OCI-LY7 (cell line): ENCODE measurements around the gene USP34. TPM values are rescaled to one million over a fixed set of nuclear protein-coding genes. Genes with fewer than 3 reads are reported as not detected.
A peak's percentile ranks its signal among the peaks of the same experiment; 100 is the strongest.

Experiments
- BruUV-seq: library from RNA; stranded (reverse); fragments of 400-500 nt; replicated peaks from 2 replicates; lab custom pipeline; 2021; lab: Mats Ljungman, UMichigan
- CTCF ChIA-PET: fragments of 300-600 bp; sonication (Branson Sonifier 250); formaldehyde crosslinking; loops from one replicate; lab custom pipeline; 2022; ENCODE audit warnings: antibody characterized with exemption; ENCODE audit not compliant: unreplicated experiment; lab: Charles Lee
- POLR2A ChIA-PET: fragments of 300-600 bp; sonication (Branson Sonifier 250); formaldehyde crosslinking; loops from one replicate; lab custom pipeline; 2022; ENCODE audit warnings: antibody characterized with exemption; lab: Charles Lee
- DNase-seq: peaks from one replicate; pipeline ENCODE4 v3.0.0-alpha.2; 2015; ENCODE audit warnings: low spot score
- H2AFZ ChIP-seq: fragments of 200-600 bp; sonication (generic), shearing (Covaris generic); 2 replicates; pipeline ENCODE4 v1.6.1; 2014; ENCODE audit warnings: mild to moderate bottlenecking, antibody characterized with exemption, low read length, moderate library complexity
- H3K27ac ChIP-seq: fragments of 200-600 bp; sonication (generic); 2 replicates; pipeline ENCODE4 v1.5.1; 2014; ENCODE audit warnings: mixed run types, low read depth, mild to moderate bottlenecking, moderate library complexity, low read length, inconsistent platforms; ENCODE audit not compliant: poor library complexity, severe bottlenecking
- H3K36me3 ChIP-seq: fragments of 200-600 bp; sonication (generic); 2 replicates; pipeline ENCODE4 v1.6.1; 2014; ENCODE audit warnings: mild to moderate bottlenecking, antibody characterized with exemption, low read length, moderate library complexity, mixed read lengths; ENCODE audit not compliant: insufficient read depth
- H3K4me1 ChIP-seq: fragments of 200-600 bp; sonication (generic); 2 replicates; pipeline ENCODE4 v1.5.1; 2014; ENCODE audit warnings: mild to moderate bottlenecking, low read length; ENCODE audit not compliant: insufficient read depth, poor library complexity, severe bottlenecking
- H3K4me2 ChIP-seq: fragments of 200-600 bp; sonication (generic); 2 replicates; pipeline ENCODE4 v1.6.1; 2014; ENCODE audit warnings: mild to moderate bottlenecking, low read length
- H3K4me3 ChIP-seq: fragments of 200-600 bp; sonication (generic); 2 replicates; pipeline ENCODE4 v1.5.1; 2014; ENCODE audit warnings: mild to moderate bottlenecking, low read depth, low read length; ENCODE audit not compliant: poor library complexity, severe bottlenecking
- H3K79me2 ChIP-seq: fragments of 200-600 bp; sonication (generic); 2 replicates; pipeline ENCODE4 v1.6.1; 2016; ENCODE audit warnings: low read depth, mild to moderate bottlenecking, low read length, moderate library complexity, mixed read lengths; ENCODE audit not compliant: insufficient read depth
- H3K9me2 ChIP-seq: fragments of 200-600 bp; sonication (generic); 2 replicates; pipeline ENCODE4 v1.6.1; 2016; ENCODE audit warnings: mild to moderate bottlenecking, low read length, mixed read lengths; ENCODE audit not compliant: insufficient read depth
- H3K9me3 ChIP-seq: fragments of 200-600 bp; sonication (generic); 2 replicates; pipeline ENCODE4 v1.6.1; 2014; ENCODE audit warnings: mild to moderate bottlenecking, mixed run types, low read length, mixed read lengths
- H4K20me1 ChIP-seq: fragments of 200-600 bp; sonication (generic); 2 replicates; pipeline ENCODE4 v1.6.1; 2014; ENCODE audit warnings: mild to moderate bottlenecking, antibody characterized with exemption, low read length, moderate library complexity, mixed read lengths; ENCODE audit not compliant: insufficient read depth
- CTCF ChIP-seq: fragments of 200-600 bp; sonication (generic); conservative IDR thresholded peaks from 2 replicates; pipeline ENCODE4 v1.5.1; 2014; ENCODE audit warnings: mild to moderate bottlenecking, antibody characterized with exemption, low read length, moderate library complexity, mixed read lengths
- EZH2phosphoT487 ChIP-seq: fragments of 200-600 bp; sonication (generic); IDR thresholded peaks from 2 replicates; pipeline ENCODE4 v1.6.1; 2018; ENCODE audit warnings: low read depth, borderline replicate concordance, mild to moderate bottlenecking, mixed run types, antibody characterized with exemption, low read length, moderate library complexity, mixed read lengths
- intact Hi-C: fragments of 100-400 bp; cut with micrococcal nuclease; formaldehyde crosslinking; loops from one replicate; pipeline ENCODE4 v1.10.0; 2022; ENCODE audit not compliant: unreplicated experiment
- total RNA-seq, 2 experiments: library from RNA; depleted of rRNA in 1 of 2; stranded (reverse); fragments of >200 nt in 1 of 2; shearing (Covaris generic) in 1 of 2; gene quantifications; 2 replicates each; pipeline ENCODE4 v1.2.3, GENCODE V29; 2014 to 2022

Gene USP34
- total RNA-seq, 2 experiments from 2014 or later: 192 to 344 TPM

GRCh38 chr2:61177727-61178549 is 292.9 kb downstream of the USP34 start:
- Histone ChIP-seq H3K36me3 (peaks cover 35% of the 10 kb centered on the region), H3K79me2 (peaks cover 7% of the 10 kb centered on the region; the same call in 1 of the 2 replicates), H3K4me2 (peak overlapping the region; percentile 81), H3K4me3 (peak overlapping the region; percentile 91), H3K27ac (peak overlapping the region; percentile 46), H3K4me1 (peaks cover 32% of the 10 kb centered on the region), H2AFZ (peak overlapping the region; percentile 67; the same call in 1 of the 2 replicates), H3K9me3 (no peaks in the 10 kb centered on the region), H3K9me2 (no peaks in the 10 kb centered on the region), H4K20me1 (no peaks in the 10 kb centered on the region)
- intact Hi-C loops: loop anchor here (2.0 to 5.0 kb wide), 2 partner anchors 161 to 359 kb away; partner anchors contain the start of genes PEX13 and XPO1
- BruUV-seq: no TSS peak
- no peak for TF ChIP-seq EZH2phosphoT487
- no peak for TF ChIP-seq CTCF
- DNase-seq: peak; percentile 50
- CTCF ChIA-PET: interaction anchor here (0.6 kb wide), 2 partner anchors 11 to 42 kb away, joined by 5 read pairs; no protein-coding TSS in a partner anchor
- POLR2A ChIA-PET: interaction anchor here (0.5 to 1.5 kb wide), 14 partner anchors 10 to 727 kb away, joined by 3 to 6 read pairs (median 3); partner anchors contain the start of gene COMMD1

- Histone ChIP-seq H3K27ac (peak overlapping the region; percentile 46), H3K9me3 (no peaks in the 10 kb centered on the region), H2AFZ (peak overlapping the region; percentile 89), H4K20me1 (no peaks in the 10 kb centered on the region), H3K36me3 (peaks cover 27% of the 10 kb centered on the region), H3K4me3 (peak overlapping the region; percentile 91), H3K9me2 (no peaks in the 10 kb centered on the region), H3K4me2 (peak overlapping the region; percentile 81), H3K79me2 (peaks cover 7% of the 10 kb centered on the region; the same call in 1 of the 2 replicates), H3K4me1 (peaks cover 32% of the 10 kb centered on the region)
- POLR2A ChIA-PET: interaction anchor here (0.6 to 1.5 kb wide), 7 partner anchors 12 to 342 kb away, joined by 3 to 6 read pairs (median 3); no protein-coding TSS in a partner anchor
- CTCF ChIA-PET: interaction anchor here (0.6 kb wide), 3 partner anchors 9 to 330 kb away, joined by 3 to 4 read pairs (median 3); no protein-coding TSS in a partner anchor
- TF ChIP-seq EZH2phosphoT487 (no peak), CTCF (peak; percentile 24; the same call in 1 of the 2 replicates)
- intact Hi-C loops: loop anchor here (2.0 to 5.0 kb wide), 2 partner anchors 160 to 360 kb away; partner anchors contain the start of genes PEX13 and XPO1
- no TSS peak for BruUV-seq
- peak; percentile 93 for DNase-seq
Observed at GRCh38 chr2:61176755-61177726, 293.8 kb downstream of the USP34 start.
